ENCODE data around the gene CTNNA2. TPM values are rescaled to one million over a fixed set of nuclear protein-coding genes. Genes with fewer than 3 reads are reported as not detected.
A peak's percentile ranks its signal among the peaks of the same experiment; 100 is the strongest.

Gene CTNNA2
- total RNA-seq, 6 donors from 2014 or later = not detected

GRCh38 chr2:79874015-79874414, 361.2 kb downstream of the CTNNA2 start:
- DNase-seq = peak in 1 of 2 donors; percentile 52
- H3K27ac ChIP-seq = no peak overlapping the region
- 91 to 92% methylated on average over 18 of the region's 18 CpGs for WGBS, 2 donors

GRCh38 chr2:79876430-79876829, 363.6 kb downstream of the CTNNA2 start:
- H3K4me1 ChIP-seq = no peaks in the 10 kb centered on the region
- no peaks in the 10 kb centered on the region for H3K9me3 ChIP-seq
- no peak for ATAC-seq (ENCODE audit: low FRiP score in 2 of 2)
- H3K27ac ChIP-seq = no peak overlapping the region
- no peak for DNase-seq
- no peaks in the 10 kb centered on the region for H3K27me3 ChIP-seq
- TF ChIP-seq POLR2A (IDR thresholded peaks at IDR 0.05) (no peak), EP300 (IDR thresholded peaks at IDR 0.05) (no peak), POLR2AphosphoS5 (IDR thresholded peaks at IDR 0.05) (no peak), CTCF (IDR thresholded peaks at IDR 0.05) (no peak)
- H3K4me3 ChIP-seq = no peak overlapping the region
- WGBS, 2 donors = 27 to 29% methylated on average over 3 of the region's 3 CpGs
- H3K36me3 ChIP-seq = no peaks in the 10 kb centered on the region

More at GRCh38 chr2:79874015-79874414, 361.2 kb downstream of the CTNNA2 start:
- TF ChIP-seq CTCF (IDR thresholded peaks at IDR 0.05) = no peak
- no peak for TF ChIP-seq POLR2A (IDR thresholded peaks at IDR 0.05)
- Histone ChIP-seq H3K9me3 (no peaks in the 10 kb centered on the region), H3K27me3 (no peaks in the 10 kb centered on the region), H3K4me3 (no peak overlapping the region), H3K36me3 (no peaks in the 10 kb centered on the region), H3K4me1 (no peaks in the 10 kb centered on the region)
- peak in 1 of 2 donors; percentile 59 for ATAC-seq (ENCODE audit: low FRiP score in 2 of 2)

GRCh38 chr2:79882548-79882947, 369.7 kb downstream of the CTNNA2 start:
- H3K4me3 ChIP-seq = no peak overlapping the region
- TF ChIP-seq POLR2A (IDR thresholded peaks at IDR 0.05) = no peak
- TF ChIP-seq POLR2AphosphoS5 (IDR thresholded peaks at IDR 0.05) = no peak
- TF ChIP-seq EP300 (IDR thresholded peaks at IDR 0.05) = no peak
- no peak for TF ChIP-seq CTCF (IDR thresholded peaks at IDR 0.05)
- no peak for ATAC-seq (ENCODE audit: low FRiP score in 2 of 2)
- H3K27ac ChIP-seq = no peak overlapping the region
- H3K27me3 ChIP-seq = no peaks in the 10 kb centered on the region
- WGBS, 2 donors = 75 to 93% methylated on average over 4 to 6 of the region's 6 CpGs
- DNase-seq = no peak
- no peaks in the 10 kb centered on the region for H3K9me3 ChIP-seq
- no peaks in the 10 kb centered on the region for H3K4me1 ChIP-seq
- no peaks in the 10 kb centered on the region for H3K36me3 ChIP-seq

GRCh38 chr2:79887747-79888374, 375.0 kb downstream of the CTNNA2 start:
- Histone ChIP-seq H3K9me3 (no peaks in the 10 kb centered on the region), H3K27ac (no peak overlapping the region), H3K27me3 (no peaks in the 10 kb centered on the region), H3K4me3 (no peak overlapping the region), H3K4me1 (no peaks in the 10 kb centered on the region), H3K36me3 (no peaks in the 10 kb centered on the region)
- DNase-seq (no peak), ATAC-seq (ENCODE audit: low FRiP score in 2 of 2) (peak in 1 of 2 donors; percentile 57)
- WGBS, 2 donors = 31 to 32% methylated on average over 7 of the region's 7 CpGs
- peak in 5 of 6 experiments; percentile 30 to 69 (median 57) for TF ChIP-seq CTCF (IDR thresholded peaks at IDR 0.05)
- TF ChIP-seq POLR2AphosphoS5 (IDR thresholded peaks at IDR 0.05) = no peak

- Histone ChIP-seq H3K4me3 (no peak overlapping the region), H3K27me3 (no peaks in the 10 kb centered on the region), H3K4me1 (no peaks in the 10 kb centered on the region), H3K9me3 (no peaks in the 10 kb centered on the region), H3K36me3 (no peaks in the 10 kb centered on the region), H3K27ac (no peak overlapping the region)
- ATAC-seq (ENCODE audit: low FRiP score in 2 of 2) (no peak), DNase-seq (no peak)
- 73 to 79% methylated on average over 2 of the region's 2 CpGs for WGBS, 2 donors
- TF ChIP-seq POLR2AphosphoS5 (IDR thresholded peaks at IDR 0.05) = no peak
- TF ChIP-seq EP300 (IDR thresholded peaks at IDR 0.05) = no peak
- TF ChIP-seq POLR2A (IDR thresholded peaks at IDR 0.05) = no peak
- no peak for TF ChIP-seq CTCF (IDR thresholded peaks at IDR 0.05)
These were observed 379.3 kb downstream of the CTNNA2 start for GRCh38 chr2:79892123-79892522.
